DOHH2 (cell line): Measurements from ENCODE around the gene SNX17.

Source experiments
- H3F3A ChIP-seq: fragments of 200-600 bp; sonication (generic), shearing (Covaris generic); 2 replicates; pipeline ENCODE4 v1.6.0; 2016; ENCODE audit warnings: antibody characterized with exemption, mild to moderate bottlenecking; ENCODE audit not compliant: control insufficient read depth, insufficient read depth
- H3K27ac ChIP-seq: fragments of 200-600 bp; sonication (generic); 2 replicates; pipeline ENCODE4 v1.5.1; 2014; ENCODE audit warnings: low read depth, mild to moderate bottlenecking, low read length, moderate library complexity
- H3K27me3 ChIP-seq: fragments of 200-600 bp; sonication (generic); 2 replicates; pipeline ENCODE4 v1.6.1; 2014; ENCODE audit warnings: mild to moderate bottlenecking, low read length, mixed read lengths; ENCODE audit not compliant: control insufficient read depth
- H3K36me3 ChIP-seq: fragments of 200-600 bp; sonication (generic); 2 replicates; pipeline ENCODE4 v1.6.1; 2014; ENCODE audit warnings: mild to moderate bottlenecking, low read length, moderate library complexity, mixed read lengths; ENCODE audit not compliant: control insufficient read depth
- H3K4me1 ChIP-seq: fragments of 200-600 bp; sonication (generic); 2 replicates; pipeline ENCODE4 v1.6.1; 2014; ENCODE audit warnings: mild to moderate bottlenecking, low read length, mixed read lengths; ENCODE audit not compliant: control insufficient read depth
- H3K4me2 ChIP-seq: fragments of 200-600 bp; sonication (generic); 2 replicates; pipeline ENCODE4 v1.6.0; 2014; ENCODE audit warnings: mild to moderate bottlenecking, low read length, moderate library complexity
- H3K4me3 ChIP-seq: fragments of 200-600 bp; sonication (generic); 2 replicates; pipeline ENCODE4 v1.5.1; 2014; ENCODE audit warnings: mild to moderate bottlenecking, low read length, mixed read lengths
- H3K79me2 ChIP-seq: fragments of 200-600 bp; sonication (generic); 2 replicates; pipeline ENCODE4 v1.6.1; 2014; ENCODE audit warnings: mild to moderate bottlenecking, low read length, mixed read lengths; ENCODE audit not compliant: control insufficient read depth
- H3K9me2 ChIP-seq: fragments of 200-600 bp; sonication (generic); replicated peaks from 2 replicates; pipeline ENCODE4 v1.6.1; 2014; ENCODE audit warnings: mild to moderate bottlenecking, low read length, mixed read lengths; ENCODE audit not compliant: control insufficient read depth
- H3K9me3 ChIP-seq: fragments of 200-600 bp; sonication (generic); 2 replicates; pipeline ENCODE4 v1.6.1; 2014; ENCODE audit warnings: antibody characterized with exemption, low read length, mixed read lengths; ENCODE audit not compliant: control insufficient read depth, insufficient read depth
- H4K20me1 ChIP-seq: fragments of 200-600 bp; sonication (generic); 2 replicates; pipeline ENCODE4 v1.6.0; 2014; ENCODE audit warnings: low read depth, mild to moderate bottlenecking, antibody characterized with exemption, low read length, moderate library complexity; ENCODE audit not compliant: control insufficient read depth, insufficient read depth
- EZH2phosphoT487 ChIP-seq: fragments of 200-600 bp; sonication (generic); IDR thresholded peaks from 2 replicates; pipeline ENCODE4 v1.6.1; 2017; ENCODE audit warnings: borderline replicate concordance, mild to moderate bottlenecking, antibody characterized with exemption, low read length, moderate library complexity, mixed read lengths
- TF ChIP-seq, protein P1 (sequence below): fragments of 200-600 bp; sonication (generic); IDR thresholded peaks from one replicate; pipeline ENCODE4 v1.5.1; 2014; ENCODE audit warnings: antibody characterized with exemption, mild to moderate bottlenecking, low read depth, low read length; ENCODE audit not compliant: poor library complexity, severe bottlenecking

SNX17 gene

DNA sequence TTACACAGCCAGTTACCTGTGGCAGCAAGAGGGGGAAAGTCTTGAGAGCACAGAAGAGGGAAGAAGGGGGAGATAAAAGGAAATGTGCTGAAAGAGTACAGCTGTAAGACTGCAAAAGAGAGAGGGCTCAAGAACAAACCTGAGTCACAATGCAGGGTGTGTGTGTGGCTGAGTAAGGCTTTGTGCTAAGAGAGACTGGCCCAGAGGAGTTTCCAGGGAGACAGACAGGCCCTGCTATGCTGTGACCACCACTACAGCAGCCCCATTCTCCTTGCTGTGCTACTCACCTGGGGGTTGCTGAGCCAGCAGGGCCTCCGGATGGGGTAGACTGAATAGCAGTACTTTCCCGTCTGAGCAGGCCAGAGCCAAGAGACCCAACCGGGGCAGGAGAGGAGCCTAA lies 35.1 kb upstream of the SNX17 start:
- Histone ChIP-seq H3K79me2 (no peaks in the 10 kb centered on the region), H3K36me3 (peaks cover 67% of the 10 kb centered on the region), H3K4me2 (no peak overlapping the region), H3K9me3 (no peaks in the 10 kb centered on the region), H3K27ac (no peak overlapping the region), H3K4me3 (no peak overlapping the region), H3K9me2 (no peaks in the 10 kb centered on the region), H4K20me1 (no peaks in the 10 kb centered on the region), H3K27me3 (no peaks in the 10 kb centered on the region), H3K4me1 (no peaks in the 10 kb centered on the region), H3F3A (no peaks in the 10 kb centered on the region)
- TF ChIP-seq EZH2phosphoT487, result no peak
- TF ChIP-seq, protein P1, sequence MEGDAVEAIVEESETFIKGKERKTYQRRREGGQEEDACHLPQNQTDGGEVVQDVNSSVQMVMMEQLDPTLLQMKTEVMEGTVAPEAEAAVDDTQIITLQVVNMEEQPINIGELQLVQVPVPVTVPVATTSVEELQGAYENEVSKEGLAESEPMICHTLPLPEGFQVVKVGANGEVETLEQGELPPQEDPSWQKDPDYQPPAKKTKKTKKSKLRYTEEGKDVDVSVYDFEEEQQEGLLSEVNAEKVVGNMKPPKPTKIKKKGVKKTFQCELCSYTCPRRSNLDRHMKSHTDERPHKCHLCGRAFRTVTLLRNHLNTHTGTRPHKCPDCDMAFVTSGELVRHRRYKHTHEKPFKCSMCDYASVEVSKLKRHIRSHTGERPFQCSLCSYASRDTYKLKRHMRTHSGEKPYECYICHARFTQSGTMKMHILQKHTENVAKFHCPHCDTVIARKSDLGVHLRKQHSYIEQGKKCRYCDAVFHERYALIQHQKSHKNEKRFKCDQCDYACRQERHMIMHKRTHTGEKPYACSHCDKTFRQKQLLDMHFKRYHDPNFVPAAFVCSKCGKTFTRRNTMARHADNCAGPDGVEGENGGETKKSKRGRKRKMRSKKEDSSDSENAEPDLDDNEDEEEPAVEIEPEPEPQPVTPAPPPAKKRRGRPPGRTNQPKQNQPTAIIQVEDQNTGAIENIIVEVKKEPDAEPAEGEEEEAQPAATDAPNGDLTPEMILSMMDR, result no peak

DNA sequence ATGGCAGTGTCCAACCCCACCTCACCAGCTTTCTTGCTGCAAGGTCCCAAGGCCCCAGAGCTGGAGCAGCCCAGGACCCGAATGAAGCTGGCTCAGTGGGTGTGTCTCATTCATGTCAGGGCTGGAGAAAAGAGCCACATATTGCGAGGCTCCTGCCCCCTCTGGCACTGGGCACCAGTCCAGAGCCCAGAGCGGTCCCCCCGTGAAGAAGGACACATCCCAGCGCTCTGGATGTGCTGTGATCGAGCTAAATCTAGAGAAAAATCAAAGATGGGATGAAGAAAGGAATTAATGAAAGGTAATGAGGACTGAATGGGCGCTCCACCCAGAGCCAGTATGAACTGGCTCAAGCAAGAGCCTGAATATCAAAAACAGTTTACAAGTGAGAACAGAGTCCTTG lies 34.2 kb upstream of the SNX17 start:
- Histone ChIP-seq H3K9me2 (no peaks in the 10 kb centered on the region), H3K4me3 (no peak overlapping the region), H3K79me2 (no peaks in the 10 kb centered on the region), H4K20me1 (no peaks in the 10 kb centered on the region), H3K9me3 (no peaks in the 10 kb centered on the region), H3K4me2 (no peak overlapping the region), H3K4me1 (no peaks in the 10 kb centered on the region), H3K27me3 (no peaks in the 10 kb centered on the region), H3K36me3 (peaks cover 69% of the 10 kb centered on the region), H3F3A (no peaks in the 10 kb centered on the region), H3K27ac (no peak overlapping the region)
- TF ChIP-seq, protein P1, result no peak
- TF ChIP-seq EZH2phosphoT487, result no peak

DNA sequence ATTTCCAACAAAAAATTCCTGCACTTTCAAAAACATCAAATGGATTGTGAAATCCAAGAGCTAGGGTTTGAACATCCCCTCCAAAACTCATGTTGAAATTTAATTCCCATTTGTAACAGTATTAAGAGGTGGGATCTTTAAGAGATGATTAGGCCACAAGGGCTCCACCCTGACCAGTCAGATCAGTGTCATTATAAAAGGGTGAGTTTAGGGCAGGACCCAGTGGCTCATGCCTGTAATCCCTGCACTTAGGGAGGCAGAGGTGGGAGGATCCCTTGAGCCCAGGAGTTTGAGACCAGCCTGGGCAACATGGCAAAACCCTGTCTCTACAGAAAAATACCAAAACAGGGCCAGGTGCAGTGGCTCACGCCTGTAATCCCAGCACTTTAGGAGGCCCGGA lies 22.8 kb upstream of the SNX17 start:
- no peak overlapping the region for H3K4me2 ChIP-seq
- no peak overlapping the region for H3K4me3 ChIP-seq
- peaks cover 2% of the 10 kb centered on the region; the same call in 1 of the 2 replicates for H3F3A ChIP-seq
- no peaks in the 10 kb centered on the region for H3K9me3 ChIP-seq
- H3K9me2 ChIP-seq, result no peaks in the 10 kb centered on the region
- H3K4me1 ChIP-seq, result peaks cover 17% of the 10 kb centered on the region
- no peaks in the 10 kb centered on the region for H3K27me3 ChIP-seq
- H3K79me2 ChIP-seq, result peaks cover 86% of the 10 kb centered on the region
- TF ChIP-seq, protein P1, result no peak
- TF ChIP-seq EZH2phosphoT487, result no peak
- peaks cover 21% of the 10 kb centered on the region for H3K36me3 ChIP-seq
- no peak overlapping the region for H3K27ac ChIP-seq
- H4K20me1 ChIP-seq, result 0 out of 2 replicates have a peak, but pooled peaks cover 3% of the 10 kb centered on the region
